Mucosa of stomach (tissue), 1 donor: ENCODE results near the gene LDHB.
"Not testable (repeated sequence)": the region's sequence is repeated elsewhere in the genome, so short reads cannot be mapped to it uniquely, and the experiment has no call there.

Experiments
- H3K27me3 ChIP-seq: one replicate; pipeline ENCODE4 v1.7.0; 2013; ENCODE audit warnings: mild to moderate bottlenecking, low read length; ENCODE audit not compliant: control insufficient read depth, insufficient read depth
- H3K36me3 ChIP-seq: one replicate; pipeline ENCODE4 v1.7.0; 2013; ENCODE audit warnings: low read length; ENCODE audit not compliant: control insufficient read depth, insufficient read depth
- H3K4me1 ChIP-seq: one replicate; pipeline ENCODE4 v1.7.0; 2013; ENCODE audit warnings: mild to moderate bottlenecking, low read length; ENCODE audit not compliant: control insufficient read depth, insufficient read depth
- H3K4me3 ChIP-seq: one replicate; pipeline ENCODE4 v1.7.0; 2013; ENCODE audit warnings: low read length
- H3K9ac ChIP-seq: one replicate; pipeline ENCODE4 v1.7.0; 2013; ENCODE audit warnings: mild to moderate bottlenecking, low read length, moderate library complexity
- H3K9me3 ChIP-seq: one replicate; pipeline ENCODE4 v1.7.0; 2013; ENCODE audit warnings: mild to moderate bottlenecking, low read length, moderate library complexity; ENCODE audit not compliant: control insufficient read depth
- donor health status: Pancreatic carcinoma.

LDHB gene

GRCh38 chr12:21677204-21677603, 19.6 kb upstream of the LDHB start:
- peaks cover 6% of the 10 kb centered on the region for H3K27me3 ChIP-seq
- H3K36me3 ChIP-seq, result no peaks in the 10 kb centered on the region
- no peak overlapping the region for H3K9ac ChIP-seq
- no peaks in the 10 kb centered on the region for H3K4me1 ChIP-seq
- no peak overlapping the region for H3K4me3 ChIP-seq
- H3K9me3 ChIP-seq, result no peaks in the 10 kb centered on the region

GRCh38 chr12:21676776-21677175, 19.1 kb upstream of the LDHB start:
- Histone ChIP-seq H3K4me3 (no peak overlapping the region), H3K9me3 (no peaks in the 10 kb centered on the region), H3K4me1 (no peaks in the 10 kb centered on the region), H3K27me3 (peaks cover 6% of the 10 kb centered on the region), H3K36me3 (no peaks in the 10 kb centered on the region), H3K9ac (no peak overlapping the region)

- Histone ChIP-seq H3K4me3 (no peak overlapping the region), H3K27me3 (no peaks in the 10 kb centered on the region), H3K4me1 (no peaks in the 10 kb centered on the region), H3K9ac (no peak overlapping the region), H3K36me3 (no peaks in the 10 kb centered on the region), H3K9me3 (no peaks in the 10 kb centered on the region)
Observed at GRCh38 chr12:21675641-21676040, 18.0 kb upstream of the LDHB start.

GRCh38 chr12:21675096-21675495, 17.5 kb upstream of the LDHB start:
- Histone ChIP-seq H3K4me1 (no peaks in the 10 kb centered on the region), H3K9me3 (no peaks in the 10 kb centered on the region), H3K27me3 (peaks cover 4% of the 10 kb centered on the region), H3K36me3 (no peaks in the 10 kb centered on the region), H3K9ac (no peak overlapping the region), H3K4me3 (no peak overlapping the region)

- H3K4me3 ChIP-seq, H3K27me3 ChIP-seq, H3K9me3 ChIP-seq, H3K36me3 ChIP-seq, H3K4me1 ChIP-seq, H3K9ac ChIP-seq: not testable (repeated sequence)
Observed at GRCh38 chr12:21673830-21674552, 16.3 kb upstream of the LDHB start.

GRCh38 chr12:21672146-21672545, 14.5 kb upstream of the LDHB start:
- no peaks in the 10 kb centered on the region for H3K36me3 ChIP-seq
- no peaks in the 10 kb centered on the region for H3K9me3 ChIP-seq
- peaks cover 3% of the 10 kb centered on the region for H3K4me1 ChIP-seq
- H3K27me3 ChIP-seq, result peaks cover 8% of the 10 kb centered on the region
- no peak overlapping the region for H3K4me3 ChIP-seq
- H3K9ac ChIP-seq, result no peak overlapping the region

GRCh38 chr12:21666722-21667121, 9.1 kb upstream of the LDHB start:
- H3K36me3 ChIP-seq, result no peaks in the 10 kb centered on the region
- peaks cover 5% of the 10 kb centered on the region for H3K4me1 ChIP-seq
- no peak overlapping the region for H3K4me3 ChIP-seq
- no peak overlapping the region for H3K9ac ChIP-seq
- H3K9me3 ChIP-seq, result no peaks in the 10 kb centered on the region
- H3K27me3 ChIP-seq, result peaks cover 8% of the 10 kb centered on the region

GRCh38 chr12:21665816-21666215, 8.2 kb upstream of the LDHB start:
- H3K9ac ChIP-seq, result no peak overlapping the region
- no peaks in the 10 kb centered on the region for H3K36me3 ChIP-seq
- peaks cover 5% of the 10 kb centered on the region for H3K4me1 ChIP-seq
- no peaks in the 10 kb centered on the region for H3K9me3 ChIP-seq
- H3K27me3 ChIP-seq, result peaks cover 8% of the 10 kb centered on the region
- no peak overlapping the region for H3K4me3 ChIP-seq

GRCh38 chr12:21662122-21662792, 4.6 kb upstream of the LDHB start:
- Histone ChIP-seq H3K36me3 (no peaks in the 10 kb centered on the region), H3K9me3 (no peaks in the 10 kb centered on the region), H3K4me3 (no peak overlapping the region), H3K9ac (no peak overlapping the region), H3K27me3 (no peaks in the 10 kb centered on the region), H3K4me1 (peaks cover 3% of the 10 kb centered on the region)

GRCh38 chr12:21661396-21662093, 3.9 kb upstream of the LDHB start:
- not testable (repeated sequence) for H3K9ac ChIP-seq

GRCh38 chr12:21659383-21659782, 1.7 kb upstream of the LDHB start:
- no peaks in the 10 kb centered on the region for H3K4me1 ChIP-seq
- H3K9ac ChIP-seq, result no peak overlapping the region
- H3K9me3 ChIP-seq, result no peaks in the 10 kb centered on the region
- no peaks in the 10 kb centered on the region for H3K27me3 ChIP-seq
- no peak overlapping the region for H3K4me3 ChIP-seq
- H3K36me3 ChIP-seq, result no peaks in the 10 kb centered on the region

More at GRCh38 chr12:21661396-21662093, 3.9 kb upstream of the LDHB start:
- not testable (repeated sequence) for H3K4me1 ChIP-seq, H3K36me3 ChIP-seq, H3K9me3 ChIP-seq, H3K27me3 ChIP-seq, H3K4me3 ChIP-seq

- Histone ChIP-seq H3K4me1 (no peaks in the 10 kb centered on the region), H3K27me3 (no peaks in the 10 kb centered on the region), H3K9ac (peak overlapping the region; percentile 69), H3K36me3 (no peaks in the 10 kb centered on the region), H3K9me3 (no peaks in the 10 kb centered on the region), H3K4me3 (peak overlapping the region; percentile 89)
Observed at GRCh38 chr12:21656905-21657325, 727 bp downstream of the LDHB start.
